Neural crest cell (in vitro differentiated cells): ENCODE measurements around the gene FANK1. TPM values are rescaled to one million over a fixed set of nuclear protein-coding genes. Genes with fewer than 3 reads are reported as not detected.
A peak's percentile ranks its signal among the peaks of the same experiment; 100 is the strongest.

Source experiments
- DNase-seq: peaks from one replicate; pipeline ENCODE4 v3.0.0; 2021; ENCODE audit warnings: low read depth, mixed read lengths, low spot score
- H3K27ac Mint-ChIP-seq: one replicate; pipeline ENCODE4 v1.8.0; 2021; ENCODE audit warnings: mild to moderate bottlenecking, mixed read lengths; ENCODE audit not compliant: unreplicated experiment
- H3K27me3 Mint-ChIP-seq: 2 replicates; pipeline ENCODE4 v1.8.0; 2021; ENCODE audit warnings: low read depth, mild to moderate bottlenecking, mixed read lengths
- H3K36me3 Mint-ChIP-seq: 2 replicates; pipeline ENCODE4 v1.8.0; 2021; ENCODE audit warnings: low read depth, mild to moderate bottlenecking, mixed read lengths
- H3K4me1 Mint-ChIP-seq: 2 replicates; pipeline ENCODE4 v1.8.0; 2021; ENCODE audit warnings: mixed read lengths
- H3K4me3 Mint-ChIP-seq: one replicate; pipeline ENCODE4 v1.8.0; 2021; ENCODE audit warnings: mild to moderate bottlenecking, mixed read lengths
- H3K9me3 Mint-ChIP-seq: 2 replicates; pipeline ENCODE4 v1.8.0; 2021; ENCODE audit warnings: mixed read lengths
- CTCF ChIP-seq: fragments of 200-600 bp; sonication (generic); conservative IDR thresholded peaks from 2 replicates; pipeline ENCODE4 v1.5.0; 2021; ENCODE audit warnings: antibody characterized with exemption, mild to moderate bottlenecking
- total RNA-seq: library from RNA; stranded (reverse); gene quantifications from 2 replicates; pipeline ENCODE4 v1.2.1, GENCODE V29; 2021

Gene FANK1
- total RNA-seq, 1 donor from 2014 or later: 2.4 TPM

GRCh38 chr10:125985557-125986240, 89.3 kb downstream of the FANK1 start:
- Mint-ChIP-seq H3K9me3 (no peaks in the 10 kb centered on the region), H3K4me1 (peaks cover 23% of the 10 kb centered on the region), H3K27ac (peak overlapping the region; percentile 73), H3K4me3 (no peak overlapping the region), H3K36me3 (no peaks in the 10 kb centered on the region), H3K27me3 (no peaks in the 10 kb centered on the region)
- DNase-seq: no peak
- TF ChIP-seq CTCF: no peak

DNA sequence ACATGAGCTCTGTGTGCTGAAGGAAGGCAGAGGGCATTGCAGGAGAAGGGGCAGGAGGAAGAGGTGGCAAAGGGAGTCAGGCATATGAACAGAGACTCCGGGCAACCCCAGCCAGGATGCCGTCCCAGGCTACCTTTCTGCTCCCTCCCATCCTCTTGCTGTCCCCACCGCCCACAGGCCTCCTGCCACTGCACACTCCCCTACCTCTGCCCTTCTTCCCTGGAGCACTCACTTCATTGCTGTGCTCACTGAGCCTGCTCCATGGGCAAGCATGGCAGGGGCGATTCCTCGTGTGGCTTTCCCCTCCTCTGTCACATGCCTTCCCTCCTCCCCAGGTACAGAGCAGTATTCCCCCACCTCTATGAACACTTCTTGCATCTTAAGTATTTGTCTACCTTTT, 93.4 kb downstream of the FANK1 start:
- Mint-ChIP-seq H3K4me1 (peaks cover 6% of the 10 kb centered on the region), H3K27me3 (no peaks in the 10 kb centered on the region), H3K4me3 (no peak overlapping the region), H3K27ac (no peak overlapping the region), H3K36me3 (no peaks in the 10 kb centered on the region), H3K9me3 (no peaks in the 10 kb centered on the region)
- TF ChIP-seq CTCF: no peak
- DNase-seq: no peak

GRCh38 chr10:125990974-125991373, 94.6 kb downstream of the FANK1 start:
- Mint-ChIP-seq H3K9me3 (no peaks in the 10 kb centered on the region), H3K27ac (peak overlapping the region; percentile 27), H3K27me3 (no peaks in the 10 kb centered on the region), H3K36me3 (no peaks in the 10 kb centered on the region), H3K4me3 (no peak overlapping the region), H3K4me1 (peaks cover 6% of the 10 kb centered on the region)
- no peak for TF ChIP-seq CTCF
- no peak for DNase-seq

GRCh38 chr10:125991392-125991791, 95.0 kb downstream of the FANK1 start:
- H3K36me3 Mint-ChIP-seq: no peaks in the 10 kb centered on the region
- no peaks in the 10 kb centered on the region for H3K9me3 Mint-ChIP-seq
- no peak for DNase-seq
- H3K4me1 Mint-ChIP-seq: peaks cover 6% of the 10 kb centered on the region
- no peak overlapping the region for H3K4me3 Mint-ChIP-seq
- no peak overlapping the region for H3K27ac Mint-ChIP-seq
- H3K27me3 Mint-ChIP-seq: no peaks in the 10 kb centered on the region
- no peak for TF ChIP-seq CTCF

GRCh38 chr10:125992254-125992653, 95.9 kb downstream of the FANK1 start:
- no peak for DNase-seq
- Mint-ChIP-seq H3K9me3 (no peaks in the 10 kb centered on the region), H3K27ac (no peak overlapping the region), H3K36me3 (peaks cover 1% of the 10 kb centered on the region), H3K27me3 (no peaks in the 10 kb centered on the region), H3K4me3 (no peak overlapping the region), H3K4me1 (peaks cover 6% of the 10 kb centered on the region)
- no peak for TF ChIP-seq CTCF
